GM23338 (cell line): ENCODE measurements around the gene ARHGAP28. TPM values are rescaled to one million over a fixed set of nuclear protein-coding genes. Genes with fewer than 3 reads are reported as not detected.

Experiments used
- ATAC-seq: fragments of 200-7000 bp; cut with Tn5 transposase; 3 replicates; pipeline ENCODE4 v1.9.1; 2020
- DNase-seq: peaks from one replicate; pipeline ENCODE4 v3.0.0-alpha.2; 2015; ENCODE audit warnings: low spot score
- H2AFZ ChIP-seq: fragments of 200-600 bp; sonication (generic); 2 replicates; pipeline ENCODE4 v1.8.0; 2016; ENCODE audit warnings: antibody characterized with exemption, mild to moderate bottlenecking, moderate library complexity
- H3F3A ChIP-seq: fragments of 200-600 bp; sonication (generic); replicated peaks from 2 replicates; pipeline ENCODE4 v1.8.0; 2017; ENCODE audit warnings: antibody characterized with exemption, mixed run types, low read depth
- H3K27ac ChIP-seq: fragments of 200-600 bp; sonication (generic); 2 replicates; pipeline ENCODE4 v1.6.1; 2016; ENCODE audit warnings: low read depth
- H3K27me3 ChIP-seq: fragments of 200-600 bp; sonication (generic); 2 replicates; pipeline ENCODE4 v1.8.0; 2016; ENCODE audit warnings: mild to moderate bottlenecking, mixed run types, moderate library complexity; ENCODE audit not compliant: insufficient read depth
- H3K36me3 ChIP-seq: fragments of 200-600 bp; sonication (generic); 2 replicates; pipeline ENCODE4 v1.8.0; 2016; ENCODE audit warnings: mild to moderate bottlenecking; ENCODE audit not compliant: insufficient read depth
- H3K4me1 ChIP-seq: fragments of 200-600 bp; sonication (generic); 2 replicates; pipeline ENCODE4 v1.8.0; 2016; ENCODE audit warnings: mild to moderate bottlenecking, moderate library complexity; ENCODE audit not compliant: insufficient read depth
- H3K4me2 ChIP-seq: fragments of 200-600 bp; sonication (generic); 2 replicates; pipeline ENCODE4 v1.7.1; 2017; ENCODE audit warnings: mixed run types
- H3K4me3 ChIP-seq: fragments of 200-600 bp; sonication (generic); 2 replicates; pipeline ENCODE4 v1.6.1; 2016; ENCODE audit warnings: mixed run types
- H3K79me2 ChIP-seq: fragments of 200-600 bp; sonication (generic); replicated peaks from 2 replicates; pipeline ENCODE4 v1.8.0; 2017; ENCODE audit warnings: mild to moderate bottlenecking; ENCODE audit not compliant: insufficient read depth
- H3K9me2 ChIP-seq: fragments of 200-600 bp; sonication (generic); 2 replicates; pipeline ENCODE4 v1.8.0; 2017; ENCODE audit not compliant: insufficient read depth
- H4K20me1 ChIP-seq: fragments of 200-600 bp; sonication (generic); replicated peaks from 2 replicates; pipeline ENCODE4 v1.8.0; 2017; ENCODE audit warnings: mild to moderate bottlenecking; ENCODE audit not compliant: insufficient read depth
- H3K27ac Mint-ChIP-seq: 2 replicates; pipeline ENCODE4 v1.8.0; 2020; ENCODE audit warnings: inconsistent platforms, mild to moderate bottlenecking, moderate library complexity, mixed read lengths
- H3K27me3 Mint-ChIP-seq: 3 replicates; pipeline ENCODE4 v1.8.0; 2022; ENCODE audit warnings: low read depth, mild to moderate bottlenecking, moderate library complexity, mixed read lengths, inconsistent platforms; ENCODE audit not compliant: insufficient read depth, poor library complexity
- H3K36me3 Mint-ChIP-seq: 3 replicates; pipeline ENCODE4 v1.8.0; 2021; ENCODE audit warnings: low read depth, mild to moderate bottlenecking, inconsistent platforms, moderate library complexity, mixed read lengths
- H3K4me1 Mint-ChIP-seq: 3 replicates; pipeline ENCODE4 v1.8.0; 2020; ENCODE audit warnings: mild to moderate bottlenecking, inconsistent platforms, mixed read lengths
- H3K4me3 Mint-ChIP-seq: 3 replicates; pipeline ENCODE4 v1.8.0; 2021; ENCODE audit warnings: moderate library complexity, mild to moderate bottlenecking, inconsistent platforms, mixed read lengths
- H3K9me3 Mint-ChIP-seq: 3 replicates; pipeline ENCODE4 v1.8.0; 2020; ENCODE audit warnings: moderate library complexity, mild to moderate bottlenecking, inconsistent platforms, mixed read lengths
- CREB1 ChIP-seq: fragments of 250-450 bp; sonication (Bioruptor Pico); IDR thresholded peaks from 2 replicates; pipeline ENCODE4 v1.5.0; 2020; ENCODE audit warnings: low read depth, mild to moderate bottlenecking, moderate library complexity
- EZH2 ChIP-seq: fragments of 200-600 bp; sonication (generic); IDR thresholded peaks from one replicate; pipeline ENCODE4 v1.8.0; 2017; ENCODE audit warnings: antibody characterized with exemption, mild to moderate bottlenecking, low read depth; ENCODE audit not compliant: unreplicated experiment
- EZH2phosphoT487 ChIP-seq: fragments of 200-600 bp; sonication (generic); IDR thresholded peaks from one replicate; pipeline ENCODE4 v1.8.1; 2018; ENCODE audit warnings: antibody characterized with exemption; ENCODE audit not compliant: unreplicated experiment
- REST ChIP-seq: IDR thresholded peaks from one replicate; pipeline ENCODE4 v1.6.1; 2018; ENCODE audit warnings: antibody characterized with exemption; ENCODE audit not compliant: unreplicated experiment
- STAT1 ChIP-seq: IDR thresholded peaks from one replicate; pipeline ENCODE4 v1.6.1; 2016; ENCODE audit warnings: antibody characterized with exemption; ENCODE audit not compliant: unreplicated experiment
- ZNF114 ChIP-seq: fragments of 250-450 bp; sonication (Bioruptor Pico); IDR thresholded peaks from 2 replicates; pipeline ENCODE4 v1.5.0; 2020; ENCODE audit warnings: mild to moderate bottlenecking, moderate library complexity
- ZNF331 ChIP-seq: fragments of 250-450 bp; sonication (Bioruptor Pico); IDR thresholded peaks from 2 replicates; pipeline ENCODE4 v1.5.0; 2020; ENCODE audit warnings: low read depth, mild to moderate bottlenecking, moderate library complexity
- polyA plus RNA-seq: library from polyadenylated mRNA; unstranded; fragments of >200 nt; fragmentation: Nextera tagmentation; extraction: Ambion mirVana; gene quantifications from 2 replicates; pipeline ENCODE4 v1.2.1, GENCODE V29; 2016
- total RNA-seq: library from RNA; depleted of rRNA; stranded (reverse); fragments of >200 nt; shearing (Covaris generic); gene quantifications from 2 replicates; pipeline ENCODE4 v1.2.3, GENCODE V29; 2014
- TF ChIP-seq, protein P1 (sequence below): fragments of 250-450 bp; sonication (Bioruptor Pico); IDR thresholded peaks from 2 replicates; pipeline ENCODE4 v1.5.0; 2020; ENCODE audit warnings: mild to moderate bottlenecking, moderate library complexity
- TF ChIP-seq, protein P2 (sequence below), 2 experiments: fragments of 200-600 bp in 1 of 2; sonication (generic) in 1 of 2; conservative IDR thresholded peaks; 2 replicates each; pipeline versions ENCODE4 v1.5.1 to v1.6.1; 2016 to 2017; ENCODE audit warnings: antibody characterized with exemption in 2 of 2, low read depth in 2 of 2, mild to moderate bottlenecking in 2 of 2, moderate library complexity in 1 of 2

Gene ARHGAP28
- total and polyA plus RNA-seq, 2 experiments from 2014 or later: 2.8 to 9.6 TPM

DNA sequence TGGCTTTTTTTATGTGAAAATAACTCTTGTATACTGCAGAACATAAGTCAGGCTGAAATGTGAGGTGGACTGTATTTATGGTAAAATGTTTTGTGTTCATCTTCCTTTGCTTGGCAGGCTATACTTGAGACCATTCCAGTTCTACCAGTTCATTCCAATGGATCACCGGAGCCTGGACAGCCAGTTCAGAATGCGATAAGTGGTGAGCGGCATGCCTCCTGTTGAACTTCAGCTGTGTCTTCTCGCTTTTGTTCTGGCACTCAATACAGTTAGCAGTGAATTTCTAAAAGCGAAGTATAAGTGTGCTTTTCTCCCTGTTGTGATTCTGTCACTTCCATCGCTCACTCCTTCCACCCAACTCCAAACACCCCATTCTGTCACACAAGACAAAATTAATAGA is 138.5 kb downstream of the ARHGAP28 start (continued):
- TF ChIP-seq, protein P1, sequence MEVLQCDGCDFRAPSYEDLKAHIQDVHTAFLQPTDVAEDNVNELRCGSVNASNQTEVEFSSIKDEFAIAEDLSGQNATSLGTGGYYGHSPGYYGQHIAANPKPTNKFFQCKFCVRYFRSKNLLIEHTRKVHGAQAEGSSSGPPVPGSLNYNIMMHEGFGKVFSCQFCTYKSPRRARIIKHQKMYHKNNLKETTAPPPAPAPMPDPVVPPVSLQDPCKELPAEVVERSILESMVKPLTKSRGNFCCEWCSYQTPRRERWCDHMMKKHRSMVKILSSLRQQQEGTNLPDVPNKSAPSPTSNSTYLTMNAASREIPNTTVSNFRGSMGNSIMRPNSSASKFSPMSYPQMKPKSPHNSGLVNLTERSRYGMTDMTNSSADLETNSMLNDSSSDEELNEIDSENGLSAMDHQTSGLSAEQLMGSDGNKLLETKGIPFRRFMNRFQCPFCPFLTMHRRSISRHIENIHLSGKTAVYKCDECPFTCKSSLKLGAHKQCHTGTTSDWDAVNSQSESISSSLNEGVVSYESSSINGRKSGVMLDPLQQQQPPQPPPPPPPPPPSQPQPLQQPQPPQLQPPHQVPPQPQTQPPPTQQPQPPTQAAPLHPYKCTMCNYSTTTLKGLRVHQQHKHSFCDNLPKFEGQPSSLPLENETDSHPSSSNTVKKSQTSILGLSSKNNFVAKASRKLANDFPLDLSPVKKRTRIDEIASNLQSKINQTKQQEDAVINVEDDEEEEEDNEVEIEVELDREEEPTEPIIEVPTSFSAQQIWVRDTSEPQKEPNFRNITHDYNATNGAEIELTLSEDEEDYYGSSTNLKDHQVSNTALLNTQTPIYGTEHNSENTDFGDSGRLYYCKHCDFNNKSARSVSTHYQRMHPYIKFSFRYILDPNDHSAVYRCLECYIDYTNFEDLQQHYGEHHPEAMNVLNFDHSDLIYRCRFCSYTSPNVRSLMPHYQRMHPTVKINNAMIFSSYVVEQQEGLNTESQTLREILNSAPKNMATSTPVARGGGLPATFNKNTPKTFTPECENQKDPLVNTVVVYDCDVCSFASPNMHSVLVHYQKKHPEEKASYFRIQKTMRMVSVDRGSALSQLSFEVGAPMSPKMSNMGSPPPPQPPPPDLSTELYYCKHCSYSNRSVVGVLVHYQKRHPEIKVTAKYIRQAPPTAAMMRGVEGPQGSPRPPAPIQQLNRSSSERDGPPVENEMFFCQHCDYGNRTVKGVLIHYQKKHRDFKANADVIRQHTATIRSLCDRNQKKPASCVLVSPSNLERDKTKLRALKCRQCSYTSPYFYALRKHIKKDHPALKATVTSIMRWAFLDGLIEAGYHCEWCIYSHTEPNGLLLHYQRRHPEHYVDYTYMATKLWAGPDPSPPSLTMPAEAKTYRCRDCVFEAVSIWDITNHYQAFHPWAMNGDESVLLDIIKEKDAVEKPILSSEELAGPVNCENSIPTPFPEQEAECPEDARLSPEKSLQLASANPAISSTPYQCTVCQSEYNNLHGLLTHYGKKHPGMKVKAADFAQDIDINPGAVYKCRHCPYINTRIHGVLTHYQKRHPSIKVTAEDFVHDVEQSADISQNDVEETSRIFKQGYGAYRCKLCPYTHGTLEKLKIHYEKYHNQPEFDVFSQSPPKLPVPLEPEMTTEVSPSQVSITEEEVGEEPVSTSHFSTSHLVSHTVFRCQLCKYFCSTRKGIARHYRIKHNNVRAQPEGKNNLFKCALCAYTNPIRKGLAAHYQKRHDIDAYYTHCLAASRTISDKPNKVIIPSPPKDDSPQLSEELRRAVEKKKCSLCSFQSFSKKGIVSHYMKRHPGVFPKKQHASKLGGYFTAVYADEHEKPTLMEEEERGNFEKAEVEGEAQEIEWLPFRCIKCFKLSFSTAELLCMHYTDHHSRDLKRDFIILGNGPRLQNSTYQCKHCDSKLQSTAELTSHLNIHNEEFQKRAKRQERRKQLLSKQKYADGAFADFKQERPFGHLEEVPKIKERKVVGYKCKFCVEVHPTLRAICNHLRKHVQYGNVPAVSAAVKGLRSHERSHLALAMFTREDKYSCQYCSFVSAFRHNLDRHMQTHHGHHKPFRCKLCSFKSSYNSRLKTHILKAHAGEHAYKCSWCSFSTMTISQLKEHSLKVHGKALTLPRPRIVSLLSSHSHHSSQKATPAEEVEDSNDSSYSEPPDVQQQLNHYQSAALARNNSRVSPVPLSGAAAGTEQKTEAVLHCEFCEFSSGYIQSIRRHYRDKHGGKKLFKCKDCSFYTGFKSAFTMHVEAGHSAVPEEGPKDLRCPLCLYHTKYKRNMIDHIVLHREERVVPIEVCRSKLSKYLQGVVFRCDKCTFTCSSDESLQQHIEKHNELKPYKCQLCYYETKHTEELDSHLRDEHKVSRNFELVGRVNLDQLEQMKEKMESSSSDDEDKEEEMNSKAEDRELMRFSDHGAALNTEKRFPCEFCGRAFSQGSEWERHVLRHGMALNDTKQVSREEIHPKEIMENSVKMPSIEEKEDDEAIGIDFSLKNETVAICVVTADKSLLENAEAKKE (CRISPR knock-in tag): no peak
- TF ChIP-seq ZNF114 (CRISPR knock-in tag) (no peak), ZNF331 (CRISPR knock-in tag) (no peak), STAT1 (no peak), EZH2 (no peak)
- TF ChIP-seq, protein P2, sequence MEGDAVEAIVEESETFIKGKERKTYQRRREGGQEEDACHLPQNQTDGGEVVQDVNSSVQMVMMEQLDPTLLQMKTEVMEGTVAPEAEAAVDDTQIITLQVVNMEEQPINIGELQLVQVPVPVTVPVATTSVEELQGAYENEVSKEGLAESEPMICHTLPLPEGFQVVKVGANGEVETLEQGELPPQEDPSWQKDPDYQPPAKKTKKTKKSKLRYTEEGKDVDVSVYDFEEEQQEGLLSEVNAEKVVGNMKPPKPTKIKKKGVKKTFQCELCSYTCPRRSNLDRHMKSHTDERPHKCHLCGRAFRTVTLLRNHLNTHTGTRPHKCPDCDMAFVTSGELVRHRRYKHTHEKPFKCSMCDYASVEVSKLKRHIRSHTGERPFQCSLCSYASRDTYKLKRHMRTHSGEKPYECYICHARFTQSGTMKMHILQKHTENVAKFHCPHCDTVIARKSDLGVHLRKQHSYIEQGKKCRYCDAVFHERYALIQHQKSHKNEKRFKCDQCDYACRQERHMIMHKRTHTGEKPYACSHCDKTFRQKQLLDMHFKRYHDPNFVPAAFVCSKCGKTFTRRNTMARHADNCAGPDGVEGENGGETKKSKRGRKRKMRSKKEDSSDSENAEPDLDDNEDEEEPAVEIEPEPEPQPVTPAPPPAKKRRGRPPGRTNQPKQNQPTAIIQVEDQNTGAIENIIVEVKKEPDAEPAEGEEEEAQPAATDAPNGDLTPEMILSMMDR (conservative IDR thresholded peaks at IDR 0.05; ENCODE audit: low read depth in 2 of 2): no peak

DNA sequence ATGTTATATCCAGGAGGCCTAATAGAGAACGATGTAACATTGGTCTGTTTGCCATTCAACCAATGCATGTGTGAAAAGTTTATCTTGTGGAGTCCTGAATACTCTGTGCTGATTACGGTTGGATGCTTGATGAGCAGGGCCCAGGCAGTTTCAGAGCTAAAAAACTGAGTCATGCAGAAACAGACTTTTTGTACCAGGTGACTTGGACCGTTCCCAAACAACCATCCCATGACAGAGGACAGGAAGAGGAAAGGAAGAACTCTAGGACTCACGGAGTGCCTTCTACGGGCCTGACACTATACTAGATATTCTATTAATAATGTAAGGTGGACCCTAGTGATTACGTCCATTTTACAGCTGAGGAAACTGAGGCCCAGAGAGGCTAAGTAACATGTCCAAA is 142.1 kb downstream of the ARHGAP28 start:
- no peak overlapping the region for H3K4me3 Mint-ChIP-seq
- Histone ChIP-seq H3K79me2 (no peaks in the 10 kb centered on the region), H3K27me3 (no peaks in the 10 kb centered on the region), H3F3A (no peaks in the 10 kb centered on the region), H4K20me1 (no peaks in the 10 kb centered on the region), H3K9me2 (no peaks in the 10 kb centered on the region), H3K36me3 (no peaks in the 10 kb centered on the region), H3K27ac (no peak overlapping the region), H3K4me1 (peaks cover 22% of the 10 kb centered on the region), H3K4me2 (no peak overlapping the region), H3K4me3 (no peak overlapping the region), H2AFZ (no peak overlapping the region)
- peaks cover 1% of the 10 kb centered on the region for H3K27me3 Mint-ChIP-seq
- ATAC-seq (no peak), DNase-seq (no peak)
- peaks cover 27% of the 10 kb centered on the region for H3K4me1 Mint-ChIP-seq
- H3K27ac Mint-ChIP-seq: no peak overlapping the region
- no peaks in the 10 kb centered on the region for H3K9me3 Mint-ChIP-seq
- no peaks in the 10 kb centered on the region for H3K36me3 Mint-ChIP-seq
- TF ChIP-seq, protein P2 (conservative IDR thresholded peaks at IDR 0.05; ENCODE audit: low read depth in 2 of 2): no peak
- TF ChIP-seq REST: no peak
- TF ChIP-seq EZH2phosphoT487: no peak
- no peak for TF ChIP-seq CREB1 (CRISPR knock-in tag)
